HCT116 (cell line): ENCODE results near the gene EZH1. TPM values are rescaled to one million over a fixed set of nuclear protein-coding genes. Genes with fewer than 3 reads are reported as not detected.

ENCODE experiments used
- ATAC-seq: fragments of 200-7000 bp; cut with Tn5 transposase; 2 replicates; pipeline ENCODE4 v1.9.1; 2020; ENCODE audit warnings: mild to moderate bottlenecking, moderate library complexity
- BruUV-seq: library from RNA; stranded (reverse); fragments of 400-500 nt; replicated peaks from 2 replicates; lab custom pipeline; 2021; lab: Mats Ljungman, UMichigan
- CTCF ChIA-PET: fragments of 300-600 bp; sonication (Branson Sonifier 250); formaldehyde crosslinking; loops from one replicate; lab custom pipeline; 2021; ENCODE audit warnings: antibody characterized with exemption; lab: Charles Lee
- POLR2A ChIA-PET: fragments of 300-600, 350-600 bp; sonication (Branson Sonifier 250); formaldehyde crosslinking; loops from one replicate; lab custom pipeline; 2021; ENCODE audit warnings: antibody characterized with exemption; lab: Charles Lee
- RAD21 ChIA-PET, 2 experiments: fragments of 300-600 bp; sonication (Branson Sonifier 250); formaldehyde crosslinking; loops; one replicate each; lab custom pipeline; 2023; ENCODE audit warnings: low total read pairs in 2 of 2; ENCODE audit not compliant: uncharacterized antibody in 2 of 2, unreplicated experiment in 2 of 2, low non-redundant PET in 1 of 2; lab: Charles Lee
- DNase-seq: peaks from one replicate; pipeline ENCODE4 v3.0.0-alpha.2; 2010; ENCODE audit warnings: low read depth, low spot score
- H2AFZ ChIP-seq: fragments of 200-600 bp; shearing (Covaris generic), sonication (generic); 2 replicates; pipeline ENCODE4 v1.6.1; 2017; ENCODE audit warnings: low read depth, mixed run types, mixed read lengths, antibody characterized with exemption, low read length; ENCODE audit not compliant: poor library complexity, severe bottlenecking
- H3K27ac ChIP-seq: 2 replicates; pipeline ENCODE4 v1.5.1; 2012; ENCODE audit warnings: low read depth, low read length
- H3K27me3 ChIP-seq: fragments of 200-600 bp; sonication (generic); 2 replicates; pipeline ENCODE4 v1.6.1; 2016; ENCODE audit warnings: mixed run types, low read length, mixed read lengths; ENCODE audit not compliant: insufficient read depth
- H3K36me3 ChIP-seq, 2 experiments: fragments of 200-500 bp in 1 of 2; fragments of 200-600 bp in 1 of 2; sonication (Bioruptor generic) in 1 of 2; sonication (generic) in 1 of 2; 2 replicates each; pipeline versions ENCODE4 v1.5.1 to v1.6.1; 2014 to 2016; ENCODE audit warnings: low read length in 2 of 2, inconsistent platforms in 1 of 2, mixed read lengths in 1 of 2, mixed run types in 1 of 2; ENCODE audit not compliant: insufficient read depth in 2 of 2, control insufficient read depth in 1 of 2
- H3K4me1 ChIP-seq, 2 experiments: fragments of 200-600 bp in 1 of 2; sonication (generic) in 1 of 2; 2 replicates each; pipeline versions ENCODE4 v1.5.1 to v1.6.1; 2012 to 2017; ENCODE audit warnings: low read length in 2 of 2, inconsistent platforms in 1 of 2, mild to moderate bottlenecking in 1 of 2, mixed read lengths in 1 of 2, mixed run types in 1 of 2, moderate library complexity in 1 of 2; ENCODE audit not compliant: insufficient read depth in 2 of 2, control insufficient read depth in 1 of 2
- H3K4me2 ChIP-seq: fragments of 200-600 bp; sonication (generic); 2 replicates; pipeline ENCODE4 v1.6.1; 2017; ENCODE audit warnings: mixed run types, low read length, mixed read lengths
- H3K4me3 ChIP-seq, 2 experiments: fragments of 200-600 bp in 1 of 2; sonication (generic) in 1 of 2; replicated peaks in 1 of 2; 2 replicates each; pipeline ENCODE4 v1.5.1; 2011 to 2016; ENCODE audit warnings: low read length in 2 of 2, control low read depth in 1 of 2, low read depth in 1 of 2, mild to moderate bottlenecking in 1 of 2, mixed read lengths in 1 of 2, mixed run types in 1 of 2
- H3K79me2 ChIP-seq: fragments of 200-600 bp; sonication (generic); 2 replicates; pipeline ENCODE4 v1.6.1; 2017; ENCODE audit warnings: mild to moderate bottlenecking, mixed run types, low read length, moderate library complexity, mixed read lengths; ENCODE audit not compliant: insufficient read depth
- H3K9ac ChIP-seq: fragments of 200-600 bp; sonication (generic); 2 replicates; pipeline ENCODE4 v1.6.1; 2016; ENCODE audit warnings: low read length, mixed read lengths
- H3K9me2 ChIP-seq: fragments of 200-600 bp; sonication (generic), shearing (Covaris generic); 2 replicates; pipeline ENCODE4 v1.6.1; 2017; ENCODE audit warnings: mixed run types, mild to moderate bottlenecking, moderate library complexity; ENCODE audit not compliant: insufficient read depth
- H3K9me3 ChIP-seq, 2 experiments: fragments of 200-500 bp in 1 of 2; fragments of 200-600 bp in 1 of 2; sonication (Bioruptor generic) in 1 of 2; sonication (generic) in 1 of 2; 2 replicates each; pipeline ENCODE4 v1.6.1; 2014 to 2017; ENCODE audit warnings: low read length in 2 of 2, mixed read lengths in 2 of 2, inconsistent platforms in 1 of 2, low read depth in 1 of 2, mild to moderate bottlenecking in 1 of 2, mixed run types in 1 of 2, moderate library complexity in 1 of 2; ENCODE audit not compliant: control insufficient read depth in 1 of 2, insufficient read depth in 1 of 2
- H4K20me1 ChIP-seq: fragments of 200-600 bp; sonication (generic), shearing (Covaris generic); 2 replicates; pipeline ENCODE4 v1.6.1; 2017; ENCODE audit warnings: mixed run types, mild to moderate bottlenecking, moderate library complexity; ENCODE audit not compliant: insufficient read depth
- CBX3 ChIP-seq: IDR thresholded peaks from 2 replicates; pipeline ENCODE4 v1.6.1; 2012; ENCODE audit warnings: low read depth
- CEBPB ChIP-seq: IDR thresholded peaks from 2 replicates; pipeline ENCODE4 v1.6.1; 2012; ENCODE audit warnings: low read depth
- ELF1 ChIP-seq: IDR thresholded peaks from 2 replicates; pipeline ENCODE4 v1.6.1; 2012; ENCODE audit warnings: low read depth, borderline replicate concordance
- EZH2 ChIP-seq: fragments of 200-600 bp; sonication (generic); IDR thresholded peaks from 2 replicates; pipeline ENCODE4 v1.6.1; 2017; ENCODE audit warnings: antibody characterized with exemption, mixed run types
- EZH2phosphoT487 ChIP-seq: fragments of 200-600 bp; IDR thresholded peaks from 2 replicates; pipeline ENCODE4 v1.6.1; 2018; ENCODE audit warnings: antibody characterized with exemption, borderline replicate concordance
- JUND ChIP-seq: IDR thresholded peaks from 2 replicates; pipeline ENCODE4 v1.6.1; 2012
- POLR2A ChIP-seq: IDR thresholded peaks from 2 replicates; pipeline ENCODE4 v1.7.0; 2011; ENCODE audit warnings: borderline replicate concordance; ENCODE audit not compliant: insufficient read depth, insufficient read length; ENCODE audit errors: extremely low read depth
- POLR2AphosphoS5 ChIP-seq: IDR thresholded peaks from 2 replicates; pipeline ENCODE4 v1.6.1; 2011; ENCODE audit warnings: mild to moderate bottlenecking, low read depth, low read length, moderate library complexity
- RAD21 ChIP-seq: IDR thresholded peaks from 2 replicates; pipeline ENCODE4 v1.6.1; 2012; ENCODE audit warnings: low read depth, mild to moderate bottlenecking
- REST ChIP-seq: IDR thresholded peaks from 2 replicates; pipeline ENCODE4 v1.6.1; 2012; ENCODE audit warnings: low read depth
- SIN3A ChIP-seq: IDR thresholded peaks from 2 replicates; pipeline ENCODE4 v1.6.1; 2012; ENCODE audit warnings: low read depth
- SP1 ChIP-seq: IDR thresholded peaks from 2 replicates; pipeline ENCODE4 v1.6.1; 2012; ENCODE audit warnings: low read depth
- SRF ChIP-seq: IDR thresholded peaks from 2 replicates; pipeline ENCODE4 v1.6.1; 2012; ENCODE audit warnings: low read depth
- TCF7L2 ChIP-seq: IDR thresholded peaks from 2 replicates; pipeline ENCODE4 v1.7.0; 2011; ENCODE audit warnings: borderline replicate concordance, inconsistent platforms; ENCODE audit not compliant: insufficient read depth, insufficient read length; ENCODE audit errors: extremely low read depth
- ZFX ChIP-seq: fragments of 450-650 bp; IDR thresholded peaks from 2 replicates; pipeline ENCODE4 v1.6.1; 2017
- ZNF274 ChIP-seq: fragments of 200-500 bp; sonication (Bioruptor generic); IDR thresholded peaks from 2 replicates; pipeline ENCODE4 v1.6.1; 2014; ENCODE audit warnings: mild to moderate bottlenecking, low read depth, low read length, inconsistent platforms
- intact Hi-C: fragments of 100-400 bp; cut with micrococcal nuclease; formaldehyde crosslinking; loops from 2 replicates; pipeline ENCODE4 v1.10.0; 2022
- total RNA-seq: library from RNA; stranded (reverse); gene quantifications from one replicate; pipeline ENCODE4 v1.2.1, GENCODE V29; 2021; ENCODE audit not compliant: unreplicated experiment
- TF ChIP-seq, protein P1 (sequence below), 3 experiments: fragments of 200-600 bp in 1 of 3; sonication (generic) in 1 of 3; IDR thresholded peaks in 2 of 3; conservative IDR thresholded peaks in 1 of 3; 2 replicates each; pipeline ENCODE4 v1.5.1; 2012 to 2017; ENCODE audit warnings: low read depth in 2 of 3, low read length in 2 of 3, antibody characterized with exemption in 1 of 3, borderline replicate concordance in 1 of 3, control low read depth in 1 of 3, mild to moderate bottlenecking in 1 of 3, mixed read lengths in 1 of 3, mixed run types in 1 of 3, moderate library complexity in 1 of 3; ENCODE audit not compliant: insufficient read depth in 1 of 3
- TF ChIP-seq, protein P2 (sequence below): IDR thresholded peaks from 2 replicates; pipeline ENCODE4 v1.6.1; 2012
- TF ChIP-seq, protein P3 (sequence below): IDR thresholded peaks from 2 replicates; pipeline ENCODE4 v1.6.1; 2012

The EZH1 gene
- total RNA-seq, 1 experiment from 2014 or later = 29.3 TPM

GRCh38 chr17:42669977-42670788, 74.7 kb downstream of the EZH1 start:
- Histone ChIP-seq H3K27me3 (no peaks in the 10 kb centered on the region), H3K79me2 (peaks cover 23% of the 10 kb centered on the region), H3K4me1 (peaks cover 27 to 38% of the 10 kb centered on the region in 2 experiments), H3K27ac (no peak overlapping the region; the same call in 1 of the 2 replicates), H3K4me2 (no peak overlapping the region), H3K9me3 (no peaks in the 10 kb centered on the region), H3K9ac (no peak overlapping the region), H4K20me1 (no peaks in the 10 kb centered on the region; the same call in 1 of the 2 replicates), H2AFZ (no peak overlapping the region), H3K4me3 (no peak overlapping the region), H3K36me3 (peaks cover 21 to 39% of the 10 kb centered on the region in 2 experiments; a peak in 3 of 4 replicates), H3K9me2 (no peaks in the 10 kb centered on the region)
- CTCF ChIA-PET = no interaction called here
- intact Hi-C loops = no loop called here
- ATAC-seq = no peak
- POLR2A ChIA-PET = interaction anchor here (0.9 to 1.0 kb wide), 2 partner anchors 8 to 9 kb away, joined by 3 read pairs; no protein-coding TSS in a partner anchor
- RAD21 ChIA-PET = no interaction called here
- BruUV-seq = no TSS peak
- no peak for TF ChIP-seq CBX3
- TF ChIP-seq, protein P1, sequence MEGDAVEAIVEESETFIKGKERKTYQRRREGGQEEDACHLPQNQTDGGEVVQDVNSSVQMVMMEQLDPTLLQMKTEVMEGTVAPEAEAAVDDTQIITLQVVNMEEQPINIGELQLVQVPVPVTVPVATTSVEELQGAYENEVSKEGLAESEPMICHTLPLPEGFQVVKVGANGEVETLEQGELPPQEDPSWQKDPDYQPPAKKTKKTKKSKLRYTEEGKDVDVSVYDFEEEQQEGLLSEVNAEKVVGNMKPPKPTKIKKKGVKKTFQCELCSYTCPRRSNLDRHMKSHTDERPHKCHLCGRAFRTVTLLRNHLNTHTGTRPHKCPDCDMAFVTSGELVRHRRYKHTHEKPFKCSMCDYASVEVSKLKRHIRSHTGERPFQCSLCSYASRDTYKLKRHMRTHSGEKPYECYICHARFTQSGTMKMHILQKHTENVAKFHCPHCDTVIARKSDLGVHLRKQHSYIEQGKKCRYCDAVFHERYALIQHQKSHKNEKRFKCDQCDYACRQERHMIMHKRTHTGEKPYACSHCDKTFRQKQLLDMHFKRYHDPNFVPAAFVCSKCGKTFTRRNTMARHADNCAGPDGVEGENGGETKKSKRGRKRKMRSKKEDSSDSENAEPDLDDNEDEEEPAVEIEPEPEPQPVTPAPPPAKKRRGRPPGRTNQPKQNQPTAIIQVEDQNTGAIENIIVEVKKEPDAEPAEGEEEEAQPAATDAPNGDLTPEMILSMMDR (IDR thresholded peaks at IDR 0.05 in 2 of 3, conservative IDR thresholded peaks at IDR 0.05 in 1 of 3; ENCODE audit: borderline replicate concordance in 1 of 3, insufficient read depth in 1 of 3, low read depth in 2 of 3, low read length in 2 of 3) = no peak
- no peak for TF ChIP-seq POLR2A
- TF ChIP-seq SIN3A = no peak
- TF ChIP-seq POLR2AphosphoS5 = no peak; the same call in 1 of the 2 replicates
- no peak for TF ChIP-seq JUND
- no peak for TF ChIP-seq ZNF274
- TF ChIP-seq, protein P2, sequence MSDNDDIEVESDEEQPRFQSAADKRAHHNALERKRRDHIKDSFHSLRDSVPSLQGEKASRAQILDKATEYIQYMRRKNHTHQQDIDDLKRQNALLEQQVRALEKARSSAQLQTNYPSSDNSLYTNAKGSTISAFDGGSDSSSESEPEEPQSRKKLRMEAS = no peak
- no peak for TF ChIP-seq EZH2phosphoT487
- no peak for TF ChIP-seq SRF
- TF ChIP-seq ZFX = no peak
- no peak for TF ChIP-seq ELF1
- no peak for TF ChIP-seq RAD21
- TF ChIP-seq, protein P3, sequence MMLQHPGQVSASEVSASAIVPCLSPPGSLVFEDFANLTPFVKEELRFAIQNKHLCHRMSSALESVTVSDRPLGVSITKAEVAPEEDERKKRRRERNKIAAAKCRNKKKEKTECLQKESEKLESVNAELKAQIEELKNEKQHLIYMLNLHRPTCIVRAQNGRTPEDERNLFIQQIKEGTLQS = no peak
- TF ChIP-seq TCF7L2 = no peak
- no peak for TF ChIP-seq EZH2
- no peak for TF ChIP-seq SP1
- TF ChIP-seq REST = no peak
- TF ChIP-seq CEBPB = no peak
- no peak for DNase-seq
